CD14-positive monocyte (primary cell): ENCODE results near the gene CFAP410. TPM values are rescaled to one million over a fixed set of nuclear protein-coding genes. Genes with fewer than 3 reads are reported as not detected.
"Not testable (repeated sequence)": the region's sequence is repeated elsewhere in the genome, so short reads cannot be mapped to it uniquely, and the experiment has no call there.

Source experiments
- DNase-seq, 3 donors: peaks; one replicate each; pipeline ENCODE4 v3.0.0-alpha.2; 2011 to 2022
- H2AFZ ChIP-seq: 2 replicates; pipeline ENCODE4 v1.6.0; 2012; ENCODE audit warnings: mild to moderate bottlenecking, low read depth, low read length, inconsistent platforms; ENCODE audit not compliant: insufficient read depth, poor library complexity, severe bottlenecking
- H3K27ac ChIP-seq, 2 donors: 1 replicate in 1 of 2; 2 replicates in 1 of 2; pipeline ENCODE4 v1.5.1; 2012 to 2013; ENCODE audit warnings: low read length in 2 of 2, control low read depth in 1 of 2, inconsistent platforms in 1 of 2, low read depth in 1 of 2, mild to moderate bottlenecking in 1 of 2
- H3K27me3 ChIP-seq, 2 donors: one replicate each; pipeline versions ENCODE4 v1.6.0 to v1.6.1; 2011 to 2013; ENCODE audit warnings: low read length in 2 of 2; ENCODE audit not compliant: control insufficient read depth in 2 of 2, insufficient read depth in 2 of 2
- H3K36me3 ChIP-seq, 2 donors: replicated peaks in 1 of 2; 1 replicate in 1 of 2; 2 replicates in 1 of 2; pipeline versions ENCODE4 v1.5.1 to v1.6.1; 2012 to 2013; ENCODE audit warnings: low read length in 2 of 2, control low read depth in 1 of 2, inconsistent platforms in 1 of 2, mild to moderate bottlenecking in 1 of 2; ENCODE audit not compliant: insufficient read depth in 2 of 2, control insufficient read depth in 1 of 2
- H3K4me1 ChIP-seq, 2 donors: 1 replicate in 1 of 2; 2 replicates in 1 of 2; pipeline versions ENCODE4 v1.5.1 to v1.6.1; 2012 to 2013; ENCODE audit warnings: low read length in 2 of 2, control low read depth in 1 of 2, inconsistent platforms in 1 of 2, mild to moderate bottlenecking in 1 of 2, moderate library complexity in 1 of 2; ENCODE audit not compliant: insufficient read depth in 2 of 2, control insufficient read depth in 1 of 2
- H3K4me2 ChIP-seq: replicated peaks from 2 replicates; pipeline ENCODE3; 2012; ENCODE audit warnings: low read length, moderate library complexity, mild to moderate bottlenecking; ENCODE audit not compliant: poor library complexity, severe bottlenecking; ENCODE audit errors: extremely low read depth
- H3K4me3 ChIP-seq, 3 experiments: fragments of 200-600 bp in 1 of 3; sonication (generic) in 1 of 3; replicated peaks in 1 of 3; 1 replicate in 2 of 3; 2 replicates in 1 of 3; pipeline ENCODE4 v1.5.1; 2011 to 2013; ENCODE audit warnings: low read length in 3 of 3, mild to moderate bottlenecking in 3 of 3, control low read depth in 2 of 3, low read depth in 2 of 3, inconsistent platforms in 1 of 3, moderate library complexity in 1 of 3
- H3K79me2 ChIP-seq: 2 replicates; pipeline ENCODE4 v1.6.0; 2012; ENCODE audit warnings: mild to moderate bottlenecking, control low read depth, inconsistent platforms, low read length, moderate library complexity; ENCODE audit not compliant: insufficient read depth
- H3K9ac ChIP-seq: 2 replicates; pipeline ENCODE4 v1.6.0; 2017; ENCODE audit warnings: low read length, mild to moderate bottlenecking; ENCODE audit not compliant: insufficient read depth, poor library complexity, severe bottlenecking
- H3K9me3 ChIP-seq, 2 donors: replicated peaks in 1 of 2; 1 replicate in 1 of 2; 2 replicates in 1 of 2; pipeline versions ENCODE4 v1.5.1 to v1.6.1; 2012 to 2013; ENCODE audit warnings: low read length in 2 of 2, control low read depth in 1 of 2; ENCODE audit not compliant: control insufficient read depth in 1 of 2, insufficient read depth in 1 of 2
- H4K20me1 ChIP-seq: 2 replicates; pipeline ENCODE4 v1.6.0; 2012; ENCODE audit warnings: mild to moderate bottlenecking, low read length, control low read depth, moderate library complexity; ENCODE audit not compliant: insufficient read depth
- H3K27ac Mint-ChIP-seq, 7 donors: one replicate each; pipeline ENCODE4 v1.8.0; 2020; ENCODE audit warnings: mild to moderate bottlenecking in 7 of 7, mixed read lengths in 7 of 7, moderate library complexity in 6 of 7, inconsistent platforms in 2 of 7
- H3K27me3 Mint-ChIP-seq, 3 donors: one replicate each; pipeline ENCODE4 v1.8.0; 2021 to 2022; ENCODE audit warnings: low read depth in 3 of 3, mild to moderate bottlenecking in 3 of 3, mixed read lengths in 3 of 3, moderate library complexity in 3 of 3, inconsistent platforms in 1 of 3
- H3K36me3 Mint-ChIP-seq, 2 donors: one replicate each; pipeline ENCODE4 v1.8.0; 2020; ENCODE audit warnings: mixed read lengths in 2 of 2, inconsistent platforms in 1 of 2, mild to moderate bottlenecking in 1 of 2
- H3K4me1 Mint-ChIP-seq: one replicate; pipeline ENCODE4 v1.8.0; 2020; ENCODE audit warnings: mild to moderate bottlenecking, mixed read lengths
- H3K4me3 Mint-ChIP-seq, 2 donors: one replicate each; pipeline ENCODE4 v1.8.0; 2020; ENCODE audit warnings: mild to moderate bottlenecking in 2 of 2, mixed read lengths in 2 of 2, moderate library complexity in 1 of 2
- H3K9me3 Mint-ChIP-seq, 7 donors: one replicate each; pipeline ENCODE4 v1.8.0; 2020 to 2022; ENCODE audit warnings: mixed read lengths in 7 of 7, mild to moderate bottlenecking in 6 of 7, moderate library complexity in 6 of 7, inconsistent platforms in 2 of 7
- WGBS: methylation state at CpG from one replicate; pipeline ENCODE4 v1.1.5; 2013; ENCODE audit warnings: missing lambda C conversion rate; ENCODE audit not compliant: insufficient coverage; 5-methylcytosine and 5-hydroxymethylcytosine counted together
- intact Hi-C, 2 donors: fragments of 100-400 bp; cut with micrococcal nuclease; formaldehyde crosslinking; loops; one replicate each; pipeline versions ENCODE4 v1.15.0 to v1.15.1; 2023
- polyA plus RNA-seq, 3 donors: library from polyadenylated mRNA; depleted of rRNA in 1 of 3; unstranded in 2 of 3; stranded (reverse) in 1 of 3; fragments of 300-500 nt in 2 of 3; fragments of >200 nt in 1 of 3; fragmentation: Illumina TruSeq in 2 of 3; gene quantifications; 1 replicate in 2 of 3; 2 replicates in 1 of 3; pipeline ENCODE4 v1.2.3, GENCODE V29; 2012 to 2021
- TF ChIP-seq, protein P1 (sequence below): fragments of 200-600 bp; IDR thresholded peaks from one replicate; pipeline ENCODE4 v1.8.0; 2022; ENCODE audit warnings: antibody characterized with exemption, mild to moderate bottlenecking

CFAP410 gene
- polyA plus RNA-seq, 3 donors = 14.8 to 23.5 (median 17.3) TPM

DNA sequence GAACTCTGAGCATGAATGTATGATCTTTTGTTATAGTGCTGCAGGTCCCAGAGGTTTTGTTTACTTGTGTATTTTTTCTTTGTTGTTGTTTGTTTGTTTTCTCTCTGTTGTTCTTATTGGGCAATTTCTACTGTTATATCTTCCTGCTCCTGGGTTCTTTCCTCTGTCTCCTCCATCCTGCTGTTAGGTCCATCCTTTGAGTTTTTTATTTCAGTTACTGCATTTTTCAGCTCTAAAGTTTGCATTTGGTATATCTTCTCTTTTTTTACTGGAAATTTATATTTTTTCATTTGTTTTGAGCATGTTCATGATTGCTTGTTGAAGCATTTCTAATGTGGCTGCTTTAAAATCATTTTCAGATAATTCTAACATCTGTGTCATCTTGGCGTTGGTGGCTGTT, 24.1 kb upstream of the CFAP410 start:
- Mint-ChIP-seq H3K4me1 (peaks cover 52% of the 10 kb centered on the region), H3K9me3 (peaks cover 0 to 3% (median 2%) of the 10 kb centered on the region in 7 donors), H3K36me3 (peaks cover 52 to 66% of the 10 kb centered on the region in 2 donors), H3K27me3 (peaks cover 0 to 10% (median 4%) of the 10 kb centered on the region in 3 donors), H3K4me3 (no peak overlapping the region), H3K27ac (peak overlapping the region in 2 of 7 donors; percentile 10 to 37)
- Histone ChIP-seq H2AFZ (no peak overlapping the region), H3K4me1 (peaks cover 31 to 43% of the 10 kb centered on the region in 2 donors), H4K20me1 (peaks cover 36% of the 10 kb centered on the region), H3K9me3 (no peaks in the 10 kb centered on the region), H3K9ac (no peak overlapping the region), H3K4me3 (no peak overlapping the region), H3K4me2 (no peak overlapping the region), H3K27me3 (no peaks in the 10 kb centered on the region), H3K27ac (no peak overlapping the region), H3K79me2 (peaks cover 34% of the 10 kb centered on the region), H3K36me3 (peaks cover 43 to 57% of the 10 kb centered on the region in 2 donors)
- intact Hi-C loops = no loop called here
- no peak for DNase-seq
- TF ChIP-seq, protein P1, sequence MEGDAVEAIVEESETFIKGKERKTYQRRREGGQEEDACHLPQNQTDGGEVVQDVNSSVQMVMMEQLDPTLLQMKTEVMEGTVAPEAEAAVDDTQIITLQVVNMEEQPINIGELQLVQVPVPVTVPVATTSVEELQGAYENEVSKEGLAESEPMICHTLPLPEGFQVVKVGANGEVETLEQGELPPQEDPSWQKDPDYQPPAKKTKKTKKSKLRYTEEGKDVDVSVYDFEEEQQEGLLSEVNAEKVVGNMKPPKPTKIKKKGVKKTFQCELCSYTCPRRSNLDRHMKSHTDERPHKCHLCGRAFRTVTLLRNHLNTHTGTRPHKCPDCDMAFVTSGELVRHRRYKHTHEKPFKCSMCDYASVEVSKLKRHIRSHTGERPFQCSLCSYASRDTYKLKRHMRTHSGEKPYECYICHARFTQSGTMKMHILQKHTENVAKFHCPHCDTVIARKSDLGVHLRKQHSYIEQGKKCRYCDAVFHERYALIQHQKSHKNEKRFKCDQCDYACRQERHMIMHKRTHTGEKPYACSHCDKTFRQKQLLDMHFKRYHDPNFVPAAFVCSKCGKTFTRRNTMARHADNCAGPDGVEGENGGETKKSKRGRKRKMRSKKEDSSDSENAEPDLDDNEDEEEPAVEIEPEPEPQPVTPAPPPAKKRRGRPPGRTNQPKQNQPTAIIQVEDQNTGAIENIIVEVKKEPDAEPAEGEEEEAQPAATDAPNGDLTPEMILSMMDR = no peak
- WGBS = 100% methylated on average over 1 of the region's 1 CpG

DNA sequence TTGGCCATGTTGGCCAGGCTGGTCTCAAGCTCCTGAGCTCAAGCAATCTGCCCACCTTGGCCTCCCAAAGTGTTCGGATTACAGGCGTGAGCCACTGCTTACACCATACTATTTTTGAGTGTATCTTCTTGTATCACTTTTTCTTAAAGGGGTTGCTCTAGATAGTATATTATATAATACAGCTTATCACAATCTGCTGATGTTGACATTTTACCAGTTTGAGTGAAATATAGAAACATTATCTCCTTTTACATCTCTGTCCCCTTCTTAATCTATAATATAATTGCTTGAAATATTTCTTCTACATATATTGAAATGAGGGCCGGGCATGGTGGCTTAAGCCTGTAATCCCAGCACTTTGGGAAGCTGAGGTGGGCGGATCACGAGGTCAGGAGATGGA, 22.7 kb upstream of the CFAP410 start:
- H3K4me3 ChIP-seq, H3K4me3 Mint-ChIP-seq, H3K9me3 Mint-ChIP-seq, H2AFZ ChIP-seq, H3K9me3 ChIP-seq, H3K27me3 ChIP-seq, H3K9ac ChIP-seq, DNase-seq, H3K4me2 ChIP-seq, H3K27ac ChIP-seq, H3K27me3 Mint-ChIP-seq: not testable (repeated sequence)
- peak overlapping the region in 3 of 7 donors; percentile 21 to 81 (median 45) for H3K27ac Mint-ChIP-seq
- peaks cover 54% of the 10 kb centered on the region for H3K4me1 Mint-ChIP-seq
- Histone ChIP-seq H3K36me3 (peaks cover 47 to 58% of the 10 kb centered on the region in 2 donors), H3K4me1 (peaks cover 44 to 45% of the 10 kb centered on the region in 2 donors), H4K20me1 (peaks cover 28% of the 10 kb centered on the region), H3K79me2 (peaks cover 47% of the 10 kb centered on the region)
- intact Hi-C loops = loop anchor here in 1 of 2 donors (2.0 kb wide), 1 partner anchor 19 kb away; no protein-coding TSS in a partner anchor
- H3K36me3 Mint-ChIP-seq = peaks cover 52 to 66% of the 10 kb centered on the region in 2 donors
- no CpG with 5 or more reads among the region's 5 CpGs for WGBS
